ENCODE measurements around the gene STX2. TPM values are rescaled to one million over a fixed set of nuclear protein-coding genes. Genes with fewer than 3 reads are reported as not detected.
A peak's percentile ranks its signal among the peaks of the same experiment; 100 is the strongest.
"Not testable (repeated sequence)": the region's sequence is repeated elsewhere in the genome, so short reads cannot be mapped to it uniquely, and the experiment has no call there.

STX2 gene
- total RNA-seq, 1 donor from 2014 or later = 43.4 TPM

- DNase-seq (ENCODE audit: low read depth) = peak; percentile 82
Observed at GRCh38 chr12:130870442-130871285, 31.6 kb upstream of the STX2 start.

GRCh38 chr12:130868412-130868811 lies 29.4 kb upstream of the STX2 start:
- DNase-seq (ENCODE audit: low read depth) = no peak

- no peak for DNase-seq (ENCODE audit: low read depth)
Observed at GRCh38 chr12:130863298-130863697, 24.2 kb upstream of the STX2 start.

DNA sequence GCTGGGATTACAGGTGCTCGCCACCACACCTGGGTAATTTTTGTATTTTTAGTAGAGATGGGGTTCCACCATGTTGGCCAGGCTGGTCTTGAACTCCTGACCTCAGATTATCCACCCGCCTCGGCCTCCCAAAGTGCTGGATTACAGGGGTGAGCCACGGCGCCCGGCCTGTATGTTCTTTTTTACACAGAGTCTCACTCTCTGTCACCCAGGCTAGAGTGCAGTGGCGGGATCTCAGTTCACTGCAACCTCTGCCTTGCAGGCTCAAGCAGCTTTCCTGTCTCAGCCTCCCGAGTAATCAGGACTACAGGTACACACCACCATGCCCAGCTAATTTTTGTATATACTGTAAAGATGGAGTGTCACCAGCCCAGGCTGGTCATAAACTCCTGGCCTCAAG lies 23.7 kb upstream of the STX2 start:
- not testable (repeated sequence) for DNase-seq (ENCODE audit: low read depth)

GRCh38 chr12:130862161-130862560 lies 23.1 kb upstream of the STX2 start:
- DNase-seq (ENCODE audit: low read depth) = no peak

DNA sequence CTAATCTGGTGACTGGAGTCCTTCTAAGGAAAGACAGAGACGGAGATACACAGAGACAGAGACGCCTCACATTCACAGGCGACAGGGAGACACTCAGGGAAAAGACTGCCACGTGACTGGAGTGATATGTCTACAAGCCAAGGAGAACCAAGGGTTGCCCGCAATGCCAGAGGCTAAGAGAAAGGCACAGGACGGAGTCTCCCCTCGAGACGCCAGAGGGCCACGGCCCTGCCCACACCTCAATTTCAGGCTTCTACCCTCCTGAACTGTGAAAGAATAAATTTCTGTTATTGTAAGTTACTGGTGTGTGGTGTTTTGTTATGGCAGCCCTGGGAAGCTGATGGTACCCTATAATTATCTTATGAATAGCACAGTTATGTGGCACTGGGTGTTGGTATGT lies 21.3 kb upstream of the STX2 start:
- no peak for DNase-seq (ENCODE audit: low read depth)

- DNase-seq (ENCODE audit: low read depth) = no peak
Observed at GRCh38 chr12:130859161-130859560, 20.1 kb upstream of the STX2 start.

DNA sequence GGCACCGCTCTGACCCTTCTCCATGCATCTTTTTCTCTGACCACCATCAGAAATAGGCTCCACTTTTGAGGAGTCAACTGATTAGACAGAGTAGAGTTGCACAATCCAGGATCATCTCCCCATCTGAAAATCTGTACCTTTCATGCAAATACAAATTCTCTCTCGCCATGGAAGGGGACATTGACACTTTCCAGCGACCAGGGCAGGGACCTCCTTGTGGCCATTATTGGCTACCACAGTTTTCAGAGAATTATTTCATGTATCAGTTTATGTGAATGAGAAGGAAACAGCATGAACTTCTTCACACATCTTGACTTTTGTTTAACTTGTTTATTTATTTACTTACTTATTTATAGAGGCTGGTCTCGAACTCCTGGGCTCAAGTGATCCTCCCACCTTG lies 19.0 kb upstream of the STX2 start:
- DNase-seq (ENCODE audit: low read depth) = no peak

- no peak for DNase-seq (ENCODE audit: low read depth)
Observed at GRCh38 chr12:130856088-130856487, 17.0 kb upstream of the STX2 start.

DNA sequence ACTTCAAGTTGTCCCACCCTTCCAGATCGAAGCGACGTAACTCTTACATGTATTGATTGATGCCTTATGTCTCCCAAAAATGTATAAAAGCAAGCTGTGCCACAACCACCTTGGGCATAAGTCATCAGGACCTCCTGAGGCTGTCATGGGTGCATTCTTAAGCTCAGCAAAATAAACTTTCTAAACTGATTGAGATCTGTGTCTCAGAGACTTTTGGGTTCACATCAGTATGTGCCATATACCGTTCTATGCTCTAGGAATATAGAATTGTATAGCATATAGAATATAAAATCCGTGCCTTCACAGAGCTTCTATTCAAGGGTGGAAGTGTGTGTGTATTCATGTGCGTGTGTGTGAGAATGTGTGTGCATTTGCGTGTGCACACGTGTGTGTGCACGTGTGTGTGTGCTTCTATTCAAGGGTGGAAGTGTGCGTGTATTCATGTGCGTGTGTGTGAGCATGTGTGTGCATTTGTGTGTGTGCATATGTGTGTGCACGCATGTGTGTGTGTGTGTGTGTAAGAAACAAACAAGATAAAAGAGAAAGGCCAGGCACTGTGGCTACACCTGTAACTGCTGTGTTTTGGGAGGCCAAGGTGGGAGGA lies 11.5 kb upstream of the STX2 start:
- no peak for DNase-seq (ENCODE audit: low read depth)

- DNase-seq (ENCODE audit: low read depth) = peak; percentile 61
Observed at GRCh38 chr12:130849561-130850417, 10.7 kb upstream of the STX2 start.

DNA sequence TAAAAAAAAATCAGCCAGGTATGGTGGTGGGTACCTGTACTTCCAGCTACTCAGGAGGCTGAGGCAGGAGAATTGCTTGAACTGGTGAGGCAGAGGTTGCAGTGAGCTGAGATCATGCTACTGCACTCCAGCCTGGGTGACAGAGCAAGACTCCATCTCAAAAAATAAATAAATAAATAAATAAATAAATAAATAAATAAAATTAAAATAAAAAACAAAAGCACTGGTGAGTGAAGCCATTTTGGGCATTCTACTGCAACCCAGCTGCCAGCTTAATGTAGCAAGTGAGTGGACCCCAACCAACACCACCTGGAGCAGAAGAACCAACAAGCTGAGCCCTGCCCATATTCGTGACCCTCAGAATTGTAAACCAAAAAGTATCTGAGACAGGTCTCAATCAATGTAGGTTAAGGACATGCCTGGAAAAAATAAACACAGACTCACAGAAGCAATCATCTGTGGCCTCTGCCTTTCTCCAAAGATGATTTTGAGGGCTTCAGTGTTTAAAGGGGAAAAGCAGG lies 9.8 kb upstream of the STX2 start:
- DNase-seq (ENCODE audit: low read depth) = not testable (repeated sequence)

DNA sequence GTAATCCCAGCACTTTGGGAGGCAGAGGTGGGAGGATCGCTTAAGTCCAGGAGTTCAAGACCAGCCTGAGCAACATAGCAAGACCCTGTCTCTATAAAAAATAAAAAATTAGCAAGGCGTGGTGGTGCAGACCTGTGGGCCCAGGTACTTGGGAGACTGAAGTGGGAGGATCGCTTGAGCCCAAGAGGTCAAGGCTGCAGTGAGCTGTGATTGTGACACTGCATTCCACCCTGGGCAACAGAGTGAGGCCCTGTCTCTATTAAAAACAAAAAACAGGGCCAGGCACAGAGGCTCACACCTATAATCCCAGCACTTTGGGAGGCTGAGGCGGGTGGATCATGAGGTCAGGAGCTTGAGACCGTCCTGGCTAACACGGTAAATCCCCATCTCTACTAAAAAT lies 9.1 kb upstream of the STX2 start:
- DNase-seq (ENCODE audit: low read depth) = not testable (repeated sequence)

DNA sequence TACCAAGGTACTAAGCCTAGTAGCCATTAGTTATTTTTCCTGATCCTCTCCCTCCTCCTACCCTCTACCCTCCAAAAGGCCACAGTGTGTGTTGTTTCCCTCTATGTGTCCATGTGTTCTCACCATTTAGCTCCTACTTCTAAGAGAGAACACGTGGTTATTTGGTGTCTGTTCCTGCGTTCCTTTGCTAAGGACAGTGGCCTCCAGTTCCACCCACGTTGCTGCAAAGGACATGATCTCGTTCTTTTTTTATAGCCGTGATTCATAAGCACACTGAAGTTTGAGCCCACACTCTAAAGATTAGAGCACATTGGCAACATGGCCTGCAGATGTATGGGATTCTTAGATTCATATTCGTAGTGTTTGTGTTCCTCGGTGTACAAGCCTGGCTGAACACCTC lies 8.1 kb upstream of the STX2 start:
- DNase-seq (ENCODE audit: low read depth) = no peak

DNA sequence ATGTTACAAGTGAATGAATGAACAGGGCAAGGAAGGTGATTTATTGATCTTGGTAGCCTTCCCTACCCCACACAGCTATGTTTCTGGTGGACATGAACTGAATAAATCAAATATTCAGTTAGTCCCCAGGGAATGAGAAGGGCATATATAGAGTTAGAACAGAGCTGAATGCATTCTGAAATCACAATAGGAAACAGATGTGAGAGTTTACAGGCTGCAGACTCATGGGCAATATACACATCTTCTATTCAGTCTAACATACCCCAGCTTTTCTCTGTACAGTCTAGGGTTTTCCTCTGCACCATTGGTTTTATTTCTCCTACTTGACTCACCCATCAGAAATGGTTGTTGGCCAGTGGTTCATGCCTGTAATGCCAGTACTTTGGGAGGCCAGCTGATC lies 7.3 kb upstream of the STX2 start:
- no peak for DNase-seq (ENCODE audit: low read depth)

DNA sequence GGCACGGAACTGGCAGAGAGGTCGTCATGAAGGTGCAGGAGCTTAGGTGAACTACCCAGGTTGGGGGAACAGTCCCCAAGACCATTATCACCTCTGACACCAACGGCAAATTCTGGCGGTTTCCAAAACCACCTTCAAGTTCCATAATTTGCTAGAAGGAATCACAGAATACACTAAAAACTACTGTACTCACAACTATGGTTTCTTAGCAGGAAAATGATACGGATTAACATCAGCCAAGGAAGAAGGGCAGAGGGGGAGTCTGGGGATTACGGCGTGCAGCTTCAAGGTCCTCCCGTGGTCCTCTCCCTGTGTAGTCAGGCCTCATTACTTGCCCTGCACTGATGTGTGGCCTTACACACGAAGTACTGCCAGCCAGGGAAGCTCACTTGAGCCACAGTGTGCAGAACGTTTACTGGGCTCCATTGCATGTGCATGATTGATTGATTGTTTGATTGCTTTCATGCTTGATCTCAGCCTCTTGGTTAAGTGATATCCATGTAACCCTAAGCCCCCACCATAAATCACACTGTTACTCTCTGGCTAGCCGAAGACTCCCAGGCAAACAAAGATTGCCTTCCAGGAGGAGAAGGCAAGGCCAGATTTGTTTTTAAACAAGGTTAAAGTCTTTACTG lies 837 bp upstream of the STX2 start:
- DNase-seq (ENCODE audit: low read depth) = no peak

DNA sequence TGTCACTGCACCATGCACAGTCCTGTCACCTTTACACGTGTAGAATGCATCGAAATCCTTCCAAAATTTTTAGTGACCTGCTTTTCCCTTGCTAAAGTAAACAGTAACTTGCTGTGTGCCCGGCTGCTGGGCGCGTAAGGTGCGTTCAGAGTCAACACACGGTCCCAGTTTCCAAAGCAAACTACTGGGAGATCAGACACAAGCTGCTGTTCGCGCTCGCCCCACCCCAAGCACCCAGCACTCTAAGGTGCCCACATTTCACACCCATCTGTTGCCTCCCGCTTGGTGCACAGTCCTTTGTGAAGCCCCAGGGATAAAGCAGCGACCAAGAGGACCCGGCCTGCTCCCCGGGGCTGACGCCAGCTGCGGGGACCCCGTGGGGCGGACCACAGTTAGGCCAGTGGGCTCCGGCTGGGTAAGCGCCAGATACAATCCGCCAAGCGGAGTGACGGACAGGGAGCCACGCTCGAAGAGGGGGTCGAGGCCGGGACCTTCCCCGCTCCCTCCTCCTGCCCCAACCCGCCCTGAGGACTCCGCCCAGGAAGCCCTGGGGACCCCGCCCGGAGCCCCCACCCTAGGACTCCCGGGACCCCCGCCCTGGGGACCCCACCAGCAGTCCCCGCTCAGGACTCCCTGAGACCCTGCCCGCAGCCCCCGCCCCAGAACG lies 633 bp downstream of the STX2 start:
- DNase-seq (ENCODE audit: low read depth) = no peak

- no peak for DNase-seq (ENCODE audit: low read depth)
Observed at GRCh38 chr12:130835436-130835835, 3.6 kb downstream of the STX2 start.

GRCh38 chr12:130835011-130835410 lies 4.0 kb downstream of the STX2 start:
- DNase-seq (ENCODE audit: low read depth) = no peak

DNA sequence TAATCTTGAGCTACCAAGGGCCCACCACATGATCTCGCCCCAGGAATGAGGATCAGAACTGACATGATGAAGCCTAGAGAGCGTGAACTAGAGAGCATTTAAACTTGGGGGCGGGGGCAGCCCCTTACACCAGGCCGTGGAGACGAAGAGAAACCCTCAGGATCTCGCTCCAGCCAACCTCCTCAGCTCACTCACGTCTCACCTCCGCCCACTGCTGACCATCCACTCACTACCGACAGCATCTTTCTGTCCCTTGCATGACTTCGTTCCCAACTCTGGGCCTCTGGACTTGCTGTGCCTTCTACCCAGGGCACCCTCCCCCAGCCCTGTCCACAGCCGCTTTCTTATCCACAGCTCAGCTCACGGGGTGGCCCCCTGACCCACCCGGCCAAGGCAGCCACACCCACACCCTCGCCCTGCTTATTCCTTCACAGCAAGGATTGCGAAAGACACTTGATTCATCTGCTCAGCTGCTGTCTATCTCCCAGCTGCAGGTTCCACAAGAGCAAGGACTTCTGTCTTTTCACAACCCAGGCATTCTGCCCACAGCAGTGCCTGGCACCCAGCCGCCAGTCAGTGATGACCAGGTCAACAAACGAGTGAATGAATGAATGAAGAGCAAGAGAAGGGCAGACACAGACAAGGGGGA lies 6.4 kb downstream of the STX2 start:
- DNase-seq (ENCODE audit: low read depth) = peak; percentile 66
